ENCODE measurements around the gene IGFN1. TPM values are rescaled to one million over a fixed set of nuclear protein-coding genes. Genes with fewer than 3 reads are reported as not detected.
A peak's percentile ranks its signal among the peaks of the same experiment; 100 is the strongest.
"Not testable (repeated sequence)": the region's sequence is repeated elsewhere in the genome, so short reads cannot be mapped to it uniquely, and the experiment has no call there.

IGFN1 gene
- polyA plus RNA-seq, 2 donors = 0.01 to 0.02 TPM

DNA sequence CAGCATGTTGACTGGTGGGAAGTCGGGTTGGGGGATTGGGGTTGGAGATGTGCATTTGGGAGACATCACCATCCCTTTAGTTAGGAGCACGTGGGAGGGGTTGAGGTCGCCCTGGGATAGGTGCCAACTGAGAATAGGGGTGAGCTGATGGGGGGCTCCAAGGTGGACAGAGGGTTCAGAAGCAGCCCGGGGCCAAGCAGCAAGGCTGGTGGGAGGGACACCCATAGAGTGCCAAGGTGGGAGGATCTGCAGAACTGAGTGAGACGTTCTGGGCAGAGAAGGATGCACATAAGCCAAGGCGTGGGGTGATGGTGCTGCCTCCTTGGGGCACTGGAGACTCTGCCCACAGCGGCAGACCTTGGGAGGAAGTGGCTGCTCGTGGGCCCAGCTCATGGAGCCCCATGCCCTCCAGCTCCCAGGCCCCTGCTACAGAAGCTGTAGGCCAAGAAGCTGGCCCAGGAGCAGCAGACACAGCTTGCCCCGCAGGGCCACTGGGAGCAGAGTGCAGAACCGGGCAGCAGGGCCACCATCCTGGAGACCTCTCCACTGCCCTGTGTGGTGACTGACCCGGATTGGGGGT lies 61.3 kb downstream of the IGFN1 start:
- H3K4me1 ChIP-seq (ENCODE audit: control insufficient read depth in 2 of 2, insufficient read depth in 2 of 2, low read length in 1 of 2) = peaks cover 0 to 13% of the 10 kb centered on the region in 2 donors
- H3K27ac ChIP-seq (ENCODE audit: low read depth in 2 of 2, low read length in 1 of 2) = no peak overlapping the region
- no peaks in the 10 kb centered on the region for H3K9me3 ChIP-seq (ENCODE audit: control insufficient read depth in 2 of 2, insufficient read depth in 1 of 2, low read depth in 1 of 2, low read length in 1 of 2)
- 69 to 78% methylated on average over 11 of the region's 11 CpGs for WGBS, 2 donors
- H3K36me3 ChIP-seq (ENCODE audit: control insufficient read depth in 2 of 2, insufficient read depth in 2 of 2, low read length in 1 of 2) = no peaks in the 10 kb centered on the region
- H3K27me3 ChIP-seq (ENCODE audit: control insufficient read depth in 1 of 2, insufficient read depth in 2 of 2, low read length in 2 of 2) = no peaks in the 10 kb centered on the region
- H3K4me3 ChIP-seq (ENCODE audit: low read depth in 1 of 2, low read length in 2 of 2) = no peak overlapping the region

DNA sequence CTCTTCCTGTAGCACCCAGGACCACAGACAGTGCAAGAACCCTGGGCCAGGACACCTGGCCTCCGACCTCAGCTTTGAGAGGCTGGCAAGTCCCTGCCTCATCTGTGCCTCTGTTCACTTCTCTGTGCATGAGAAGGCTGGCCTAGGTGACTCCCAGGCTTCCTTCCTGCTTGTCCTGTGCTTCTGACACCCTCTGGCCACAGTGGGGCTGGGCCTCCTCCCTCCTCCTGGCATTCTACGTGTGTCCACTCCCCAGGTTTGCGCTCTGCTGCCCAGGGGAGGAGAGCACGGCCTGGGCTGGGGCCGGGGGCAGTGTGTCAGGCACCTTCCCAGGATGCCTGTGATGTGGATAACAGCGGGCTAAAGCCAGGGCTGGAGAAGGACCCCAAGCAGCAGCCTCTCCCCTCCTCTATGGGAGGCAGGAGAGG lies 62.3 kb downstream of the IGFN1 start:
- Histone ChIP-seq H3K9me3 (ENCODE audit: control insufficient read depth in 2 of 2, insufficient read depth in 1 of 2, low read depth in 1 of 2, low read length in 1 of 2) (no peaks in the 10 kb centered on the region), H3K4me1 (ENCODE audit: control insufficient read depth in 2 of 2, insufficient read depth in 2 of 2, low read length in 1 of 2) (peaks cover 0 to 13% of the 10 kb centered on the region in 2 donors), H3K4me3 (ENCODE audit: low read depth in 1 of 2, low read length in 2 of 2) (no peak overlapping the region), H3K36me3 (ENCODE audit: control insufficient read depth in 2 of 2, insufficient read depth in 2 of 2, low read length in 1 of 2) (no peaks in the 10 kb centered on the region), H3K27me3 (ENCODE audit: control insufficient read depth in 1 of 2, insufficient read depth in 2 of 2, low read length in 2 of 2) (no peaks in the 10 kb centered on the region), H3K27ac (ENCODE audit: low read depth in 2 of 2, low read length in 1 of 2) (no peak overlapping the region)
- 83 to 93% methylated on average over 5 to 6 of the region's 6 CpGs for WGBS, 2 donors

DNA sequence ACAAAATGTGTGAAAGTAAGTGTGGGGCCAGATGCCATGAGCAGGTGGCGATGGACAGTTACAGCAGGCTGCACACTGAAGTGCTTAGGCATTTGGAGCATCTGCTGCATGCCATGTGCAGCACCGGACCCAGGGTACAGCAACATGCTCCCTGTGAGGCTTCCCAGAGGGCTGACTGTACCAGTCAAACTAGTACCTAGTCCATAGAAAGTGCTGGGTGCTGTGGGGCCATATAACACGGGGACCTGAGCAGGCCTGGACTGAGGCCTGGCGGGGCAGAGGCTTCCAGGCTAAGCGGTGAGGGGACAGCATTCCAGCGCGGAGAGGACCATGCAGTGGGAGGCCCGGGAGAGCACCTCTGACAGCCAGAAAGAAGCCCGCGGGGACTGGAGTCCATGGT lies 62.8 kb downstream of the IGFN1 start:
- WGBS, 2 donors = 72 to 74% methylated on average over 10 of the region's 10 CpGs

DNA sequence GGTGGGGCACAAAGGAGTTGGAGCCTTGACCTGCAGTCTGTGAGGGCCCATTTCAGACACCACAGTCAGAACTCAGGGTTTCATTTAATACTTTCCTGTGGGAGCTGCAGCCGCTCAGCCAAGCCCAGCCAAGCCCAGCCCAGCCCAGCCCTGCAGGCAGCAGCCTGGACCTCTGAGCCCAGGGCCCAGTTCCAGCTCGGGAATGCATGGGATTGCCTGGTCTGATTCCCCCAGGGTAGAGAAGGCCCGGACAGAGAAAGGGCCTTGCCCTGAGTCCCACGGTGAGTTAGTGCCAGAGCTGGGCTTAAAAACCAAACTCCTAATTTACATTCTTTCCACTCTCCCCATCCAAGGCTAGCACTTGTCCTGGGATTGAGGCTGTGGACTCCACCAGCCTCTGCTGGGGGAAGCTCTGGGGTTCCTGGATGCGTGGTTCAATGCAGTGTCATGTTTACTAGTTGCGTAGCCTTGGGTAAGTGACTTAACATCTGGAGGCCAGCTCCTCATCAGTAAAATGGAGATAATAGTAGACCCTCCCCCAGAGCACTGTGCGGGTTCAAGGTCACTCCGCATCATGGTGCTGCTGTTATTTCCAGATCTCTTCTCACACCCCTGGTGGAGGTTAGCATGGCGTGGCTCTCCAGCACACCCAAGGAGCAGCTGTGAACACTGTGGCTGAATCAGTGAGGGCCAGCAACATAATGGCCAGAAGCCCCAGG lies 63.4 kb downstream of the IGFN1 start:
- Histone ChIP-seq H3K9me3 (ENCODE audit: control insufficient read depth in 2 of 2, insufficient read depth in 1 of 2, low read depth in 1 of 2, low read length in 1 of 2) (no peaks in the 10 kb centered on the region), H3K36me3 (ENCODE audit: control insufficient read depth in 2 of 2, insufficient read depth in 2 of 2, low read length in 1 of 2) (no peaks in the 10 kb centered on the region), H3K4me3 (ENCODE audit: low read depth in 1 of 2, low read length in 2 of 2) (no peak overlapping the region), H3K4me1 (ENCODE audit: control insufficient read depth in 2 of 2, insufficient read depth in 2 of 2, low read length in 1 of 2) (peaks cover 2 to 13% of the 10 kb centered on the region in 2 donors), H3K27me3 (ENCODE audit: control insufficient read depth in 1 of 2, insufficient read depth in 2 of 2, low read length in 2 of 2) (no peaks in the 10 kb centered on the region), H3K27ac (ENCODE audit: low read depth in 2 of 2, low read length in 1 of 2) (peak overlapping the region; percentile 24 to 37)
- 66 to 70% methylated on average over 9 of the region's 9 CpGs for WGBS, 2 donors

More for the DNA sequence above, 62.8 kb downstream of the IGFN1 start:
- peaks cover 0 to 13% of the 10 kb centered on the region in 2 donors for H3K4me1 ChIP-seq (ENCODE audit: control insufficient read depth in 2 of 2, insufficient read depth in 2 of 2, low read length in 1 of 2)
- H3K27me3 ChIP-seq (ENCODE audit: control insufficient read depth in 1 of 2, insufficient read depth in 2 of 2, low read length in 2 of 2) = no peaks in the 10 kb centered on the region
- no peak overlapping the region for H3K4me3 ChIP-seq (ENCODE audit: low read depth in 1 of 2, low read length in 2 of 2)
- H3K9me3 ChIP-seq (ENCODE audit: control insufficient read depth in 2 of 2, insufficient read depth in 1 of 2, low read depth in 1 of 2, low read length in 1 of 2) = no peaks in the 10 kb centered on the region
- H3K36me3 ChIP-seq (ENCODE audit: control insufficient read depth in 2 of 2, insufficient read depth in 2 of 2, low read length in 1 of 2) = no peaks in the 10 kb centered on the region
- no peak overlapping the region for H3K27ac ChIP-seq (ENCODE audit: low read depth in 2 of 2, low read length in 1 of 2)

GRCh38 chr1:201254625-201255478 lies 64.2 kb downstream of the IGFN1 start:
- H3K9me3 ChIP-seq (ENCODE audit: control insufficient read depth in 2 of 2, insufficient read depth in 1 of 2, low read depth in 1 of 2, low read length in 1 of 2) = no peaks in the 10 kb centered on the region
- H3K4me1 ChIP-seq (ENCODE audit: control insufficient read depth in 2 of 2, insufficient read depth in 2 of 2, low read length in 1 of 2) = peaks cover 3 to 18% of the 10 kb centered on the region in 2 donors
- no peak overlapping the region for H3K4me3 ChIP-seq (ENCODE audit: low read depth in 1 of 2, low read length in 2 of 2)
- peak overlapping the region in 1 of 2 donors; percentile 37 for H3K27ac ChIP-seq (ENCODE audit: low read depth in 2 of 2, low read length in 1 of 2)
- WGBS, 2 donors = 41 to 48% methylated on average over 21 to 24 of the region's 24 CpGs
- no peaks in the 10 kb centered on the region for H3K27me3 ChIP-seq (ENCODE audit: control insufficient read depth in 1 of 2, insufficient read depth in 2 of 2, low read length in 2 of 2)
- H3K36me3 ChIP-seq (ENCODE audit: control insufficient read depth in 2 of 2, insufficient read depth in 2 of 2, low read length in 1 of 2) = no peaks in the 10 kb centered on the region

DNA sequence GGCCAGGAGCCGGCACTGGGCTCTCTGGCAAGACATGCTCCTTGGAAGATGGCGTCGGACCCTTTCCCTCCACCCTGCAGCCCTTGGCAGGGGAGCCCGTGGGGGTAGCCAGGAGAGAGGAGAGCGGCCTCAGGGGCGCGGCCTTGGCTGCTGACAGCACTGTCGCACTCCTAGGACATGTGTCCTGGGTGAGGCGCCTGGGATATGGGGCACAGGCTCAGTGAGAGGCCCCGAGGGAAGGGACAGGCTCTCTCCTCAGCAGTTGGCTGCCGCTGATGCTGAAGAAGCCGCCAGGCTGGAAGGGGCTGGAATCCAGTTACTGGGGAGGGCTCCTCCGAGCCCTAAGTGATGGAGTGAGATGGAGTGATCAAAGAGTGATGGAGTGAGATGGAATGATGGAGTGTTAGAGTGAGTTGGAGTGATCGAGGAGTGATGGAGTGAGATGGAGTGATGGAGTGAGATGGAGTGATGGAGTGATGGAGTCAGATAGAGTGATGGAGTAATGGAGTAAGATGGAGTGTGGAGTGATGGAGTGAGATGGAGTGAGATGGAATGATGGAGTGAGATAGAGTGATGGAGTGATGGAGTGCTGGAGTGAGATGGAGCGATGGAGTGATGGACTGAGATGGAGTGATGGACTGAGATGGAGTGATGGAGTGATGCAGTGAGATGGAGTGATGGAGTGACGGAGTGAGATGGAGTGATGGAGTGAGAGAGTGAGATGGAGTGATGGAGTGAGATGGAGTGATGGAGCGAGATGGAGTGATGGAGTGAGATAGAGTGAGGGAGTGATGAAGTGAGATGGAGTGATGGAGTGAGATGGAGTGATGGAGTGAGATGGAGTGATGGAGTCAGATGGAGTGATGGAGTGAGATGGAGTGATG lies 65.1 kb downstream of the IGFN1 start:
- Histone ChIP-seq H3K36me3 (ENCODE audit: control insufficient read depth in 2 of 2, insufficient read depth in 2 of 2, low read length in 1 of 2) (no peaks in the 10 kb centered on the region), H3K9me3 (ENCODE audit: control insufficient read depth in 2 of 2, insufficient read depth in 1 of 2, low read depth in 1 of 2, low read length in 1 of 2) (no peaks in the 10 kb centered on the region), H3K27me3 (ENCODE audit: control insufficient read depth in 1 of 2, insufficient read depth in 2 of 2, low read length in 2 of 2) (no peaks in the 10 kb centered on the region), H3K27ac (ENCODE audit: low read depth in 2 of 2, low read length in 1 of 2) (no peak overlapping the region), H3K4me1 (ENCODE audit: control insufficient read depth in 2 of 2, insufficient read depth in 2 of 2, low read length in 1 of 2) (peaks cover 3 to 23% of the 10 kb centered on the region in 2 donors), H3K4me3 (ENCODE audit: low read depth in 1 of 2, low read length in 2 of 2) (no peak overlapping the region)
- 80 to 82% methylated on average over 17 of the region's 17 CpGs for WGBS, 2 donors

DNA sequence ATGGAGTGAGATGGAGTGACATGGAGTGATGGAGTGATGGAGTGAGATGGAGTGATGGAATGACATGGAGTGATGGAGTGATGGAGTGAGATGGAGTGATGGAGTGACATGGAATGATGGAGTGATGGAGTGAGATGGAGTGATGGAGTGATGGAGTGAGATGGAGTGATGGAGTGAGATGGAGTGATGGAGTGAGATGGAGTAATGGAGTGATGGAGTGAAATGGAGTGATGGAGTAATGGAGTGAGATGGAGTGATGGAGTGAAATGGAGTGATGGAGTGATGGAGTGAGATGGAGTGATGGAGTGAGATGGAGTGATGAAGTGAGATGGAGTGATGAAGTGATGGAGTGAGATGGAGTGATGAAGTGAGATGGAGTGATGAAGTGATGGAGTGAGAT lies 67.5 kb downstream of the IGFN1 start:
- peaks cover 8 to 31% of the 10 kb centered on the region in 2 donors for H3K4me1 ChIP-seq (ENCODE audit: control insufficient read depth in 2 of 2, insufficient read depth in 2 of 2, low read length in 1 of 2)
- not testable (repeated sequence) for H3K9me3 ChIP-seq (ENCODE audit: control insufficient read depth in 2 of 2, insufficient read depth in 1 of 2, low read depth in 1 of 2, low read length in 1 of 2); H3K27ac ChIP-seq (ENCODE audit: low read depth in 2 of 2, low read length in 1 of 2); H3K4me3 ChIP-seq (ENCODE audit: low read depth in 1 of 2, low read length in 2 of 2); H3K27me3 ChIP-seq (ENCODE audit: control insufficient read depth in 1 of 2, insufficient read depth in 2 of 2, low read length in 2 of 2); H3K36me3 ChIP-seq (ENCODE audit: control insufficient read depth in 2 of 2, insufficient read depth in 2 of 2, low read length in 1 of 2)

- H3K9me3 ChIP-seq (ENCODE audit: control insufficient read depth in 2 of 2, insufficient read depth in 1 of 2, low read depth in 1 of 2, low read length in 1 of 2) = no peaks in the 10 kb centered on the region
- no peaks in the 10 kb centered on the region for H3K27me3 ChIP-seq (ENCODE audit: control insufficient read depth in 1 of 2, insufficient read depth in 2 of 2, low read length in 2 of 2)
- no peaks in the 10 kb centered on the region for H3K36me3 ChIP-seq (ENCODE audit: control insufficient read depth in 2 of 2, insufficient read depth in 2 of 2, low read length in 1 of 2)
- peak overlapping the region in 1 of 2 donors; percentile 8 for H3K27ac ChIP-seq (ENCODE audit: low read depth in 2 of 2, low read length in 1 of 2)
- no peak overlapping the region for H3K4me3 ChIP-seq (ENCODE audit: low read depth in 1 of 2, low read length in 2 of 2)
- 85 to 91% methylated on average over 14 of the region's 14 CpGs for whole genome bisulfite sequencing, 2 donors
- H3K4me1 ChIP-seq (ENCODE audit: control insufficient read depth in 2 of 2, insufficient read depth in 2 of 2, low read length in 1 of 2) = peaks cover 8 to 27% of the 10 kb centered on the region in 2 donors
These were observed 68.2 kb downstream of the IGFN1 start for GRCh38 chr1:201258763-201259230.

All from esophagus (tissue), 2 donors.